Measurements from ENCODE around the gene DGKB.

The DGKB gene

DNA sequence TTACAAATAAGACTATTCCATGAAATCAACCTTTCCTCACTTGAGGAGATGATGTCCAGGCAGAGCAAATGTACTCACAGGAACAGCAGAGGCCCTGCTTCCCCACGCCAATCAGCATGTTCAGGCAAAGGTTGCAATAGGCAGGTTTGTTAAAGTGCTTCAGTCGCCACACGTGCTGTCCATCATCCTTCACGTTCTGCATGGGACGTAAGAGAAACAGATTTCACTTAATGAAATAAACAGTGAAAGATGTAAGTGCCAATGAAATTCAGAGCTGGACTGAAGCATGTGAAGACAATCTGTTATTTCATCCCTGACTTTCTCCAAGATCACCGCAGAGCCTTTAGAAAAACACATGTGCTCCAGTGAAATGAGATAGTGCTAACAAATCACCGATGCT, 217.4 kb downstream of the DGKB start:
- Histone ChIP-seq H3K27ac (ENCODE audit: low read length) (no peak overlapping the region), H3K4me1 (ENCODE audit: insufficient read depth, low read length) (peaks cover 3% of the 10 kb centered on the region; the same call in 1 of the 2 replicates), H3K4me3 (ENCODE audit: low read length) (no peak overlapping the region), H3K9me3 (ENCODE audit: insufficient read depth, low read depth, low read length) (no peaks in the 10 kb centered on the region; the same call in none of the 2 replicates), H3K36me3 (ENCODE audit: insufficient read depth, low read depth, low read length) (no peaks in the 10 kb centered on the region), H3K9ac (ENCODE audit: low read depth, low read length) (no peak overlapping the region), H3K27me3 (ENCODE audit: insufficient read depth, low read length) (no peaks in the 10 kb centered on the region)

DNA sequence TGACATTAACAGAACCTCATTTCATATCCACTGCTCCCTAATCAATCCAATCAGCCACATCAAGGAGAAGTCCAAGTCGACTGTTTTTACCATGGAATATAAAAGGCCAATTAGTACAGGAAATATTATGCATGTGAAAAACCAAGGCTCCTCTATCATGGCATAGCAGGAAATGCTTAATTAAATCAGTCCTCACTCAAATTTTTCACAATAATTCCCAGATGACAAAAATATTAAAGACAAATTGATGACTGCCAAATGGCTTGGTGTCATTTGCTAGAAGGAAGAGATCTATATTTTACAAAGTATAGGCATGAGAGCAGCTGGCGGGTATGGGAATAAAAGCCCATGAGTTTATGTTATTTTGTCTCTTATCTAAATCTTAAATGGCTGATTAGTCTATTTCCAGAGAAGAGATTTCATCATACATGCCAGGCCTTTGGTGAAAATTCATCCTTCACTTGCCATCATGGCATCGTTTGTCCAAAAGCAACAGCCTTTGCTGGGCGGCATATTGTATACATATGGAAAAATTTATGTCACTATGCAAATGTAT, 219.6 kb downstream of the DGKB start:
- Histone ChIP-seq H3K36me3 (ENCODE audit: insufficient read depth, low read depth, low read length) (no peaks in the 10 kb centered on the region), H3K27ac (ENCODE audit: low read length) (no peak overlapping the region), H3K27me3 (ENCODE audit: insufficient read depth, low read length) (no peaks in the 10 kb centered on the region), H3K4me1 (ENCODE audit: insufficient read depth, low read length) (peaks cover 3% of the 10 kb centered on the region; the same call in 1 of the 2 replicates), H3K4me3 (ENCODE audit: low read length) (no peak overlapping the region), H3K9ac (ENCODE audit: low read depth, low read length) (no peak overlapping the region), H3K9me3 (ENCODE audit: insufficient read depth, low read depth, low read length) (no peaks in the 10 kb centered on the region; the same call in 1 of the 2 replicates)

DNA sequence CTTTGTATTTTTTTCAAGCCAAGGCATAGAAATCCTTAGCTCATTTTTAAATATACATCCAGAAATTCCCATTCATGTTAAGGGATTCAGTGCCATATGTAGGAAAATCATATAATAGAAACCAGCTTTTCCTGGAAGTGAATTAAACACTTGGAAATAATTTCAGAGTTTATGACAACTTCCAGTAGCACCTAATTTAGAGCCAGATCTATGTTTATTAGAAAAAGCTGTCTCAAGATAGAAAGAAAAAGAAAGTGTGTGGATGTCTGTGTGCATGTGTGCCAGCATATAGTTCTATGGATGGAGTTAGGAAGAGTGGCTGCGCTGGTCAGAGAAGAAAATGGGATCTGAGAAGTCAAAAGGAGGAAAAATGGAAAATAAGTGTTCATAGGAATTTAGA, 225.7 kb downstream of the DGKB start:
- H3K9ac ChIP-seq (ENCODE audit: low read depth, low read length): no peak overlapping the region
- no peaks in the 10 kb centered on the region for H3K36me3 ChIP-seq (ENCODE audit: insufficient read depth, low read depth, low read length)
- H3K4me1 ChIP-seq (ENCODE audit: insufficient read depth, low read length): no peaks in the 10 kb centered on the region
- no peak overlapping the region for H3K27ac ChIP-seq (ENCODE audit: low read length)
- no peaks in the 10 kb centered on the region for H3K9me3 ChIP-seq (ENCODE audit: insufficient read depth, low read depth, low read length)
- H3K4me3 ChIP-seq (ENCODE audit: low read length): no peak overlapping the region
- H3K27me3 ChIP-seq (ENCODE audit: insufficient read depth, low read length): no peaks in the 10 kb centered on the region

DNA sequence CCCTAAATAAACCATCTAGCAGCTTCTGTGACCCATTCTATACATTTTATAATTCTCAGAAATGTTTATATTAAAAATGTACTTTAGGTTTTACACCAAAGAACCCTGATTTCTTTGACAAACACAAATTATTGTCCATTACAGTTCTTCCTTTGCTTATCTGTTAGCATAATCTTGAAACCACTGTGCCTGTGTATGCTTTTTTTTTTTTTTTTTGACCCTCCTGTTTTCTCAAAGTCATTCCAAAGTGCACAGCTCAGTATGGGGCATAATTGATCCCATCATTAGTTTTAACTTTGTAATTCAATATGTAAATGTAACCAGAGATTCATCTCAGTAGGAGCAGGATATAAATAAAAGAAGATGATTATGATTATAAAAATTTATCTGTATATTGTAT, 229.3 kb downstream of the DGKB start:
- Histone ChIP-seq H3K4me1 (ENCODE audit: insufficient read depth, low read length) (no peaks in the 10 kb centered on the region), H3K27ac (ENCODE audit: low read length) (no peak overlapping the region)

DNA sequence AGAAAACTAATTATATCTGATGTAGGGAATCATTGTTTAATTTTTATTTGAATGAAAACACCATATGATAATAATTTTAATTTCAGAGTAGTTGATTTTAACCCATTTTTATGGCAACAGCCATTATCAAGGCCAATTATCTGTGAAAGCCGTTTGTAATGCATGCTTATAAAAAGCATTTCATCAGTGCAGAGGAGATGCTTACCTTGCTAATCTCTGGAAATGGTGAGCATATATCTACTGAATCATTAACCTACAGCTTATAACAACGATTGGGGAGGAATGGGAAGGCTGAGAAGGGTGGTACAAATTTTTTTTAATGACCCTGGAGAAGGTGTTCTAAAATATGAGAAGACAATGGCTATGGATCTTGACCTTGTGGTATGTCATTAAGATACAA, 235.6 kb downstream of the DGKB start:
- no peak overlapping the region for H3K9ac ChIP-seq (ENCODE audit: low read depth, low read length)

More for the DNA sequence above, 229.3 kb downstream of the DGKB start:
- no peak overlapping the region for H3K9ac ChIP-seq (ENCODE audit: low read depth, low read length)
- H3K4me3 ChIP-seq (ENCODE audit: low read length): no peak overlapping the region
- no peaks in the 10 kb centered on the region for H3K36me3 ChIP-seq (ENCODE audit: insufficient read depth, low read depth, low read length)
- no peaks in the 10 kb centered on the region for H3K9me3 ChIP-seq (ENCODE audit: insufficient read depth, low read depth, low read length)
- H3K27me3 ChIP-seq (ENCODE audit: insufficient read depth, low read length): no peaks in the 10 kb centered on the region

DNA sequence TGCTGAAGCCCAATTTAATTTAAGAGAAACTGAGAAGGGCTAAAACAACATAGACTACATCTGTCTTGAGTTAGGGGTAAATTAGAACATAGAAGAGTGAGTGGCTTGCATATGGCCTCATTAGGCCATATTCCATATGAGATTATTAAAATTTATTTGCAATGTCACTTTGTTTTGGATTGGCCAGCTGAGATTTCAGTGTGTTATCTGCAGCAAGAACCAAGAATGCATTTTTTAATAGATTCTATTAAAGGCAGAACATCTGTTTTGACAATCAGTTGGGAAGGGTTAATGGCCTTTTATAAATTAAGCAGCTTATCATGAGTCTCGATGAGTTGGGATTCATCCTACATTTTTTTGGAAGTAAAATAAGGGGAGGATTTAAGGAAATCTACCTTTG, 236.2 kb downstream of the DGKB start:
- no peaks in the 10 kb centered on the region for H3K36me3 ChIP-seq (ENCODE audit: insufficient read depth, low read depth, low read length)
- H3K27ac ChIP-seq (ENCODE audit: low read length): no peak overlapping the region
- no peaks in the 10 kb centered on the region for H3K4me1 ChIP-seq (ENCODE audit: insufficient read depth, low read length)
- H3K4me3 ChIP-seq (ENCODE audit: low read length): no peak overlapping the region
- H3K27me3 ChIP-seq (ENCODE audit: insufficient read depth, low read length): no peaks in the 10 kb centered on the region
- H3K9me3 ChIP-seq (ENCODE audit: insufficient read depth, low read depth, low read length): no peaks in the 10 kb centered on the region
- no peak overlapping the region for H3K9ac ChIP-seq (ENCODE audit: low read depth, low read length)

More for the DNA sequence above, 235.6 kb downstream of the DGKB start:
- H3K27ac ChIP-seq (ENCODE audit: low read length): no peak overlapping the region
- no peaks in the 10 kb centered on the region for H3K27me3 ChIP-seq (ENCODE audit: insufficient read depth, low read length)
- no peaks in the 10 kb centered on the region for H3K9me3 ChIP-seq (ENCODE audit: insufficient read depth, low read depth, low read length)
- H3K4me3 ChIP-seq (ENCODE audit: low read length): no peak overlapping the region
- H3K36me3 ChIP-seq (ENCODE audit: insufficient read depth, low read depth, low read length): no peaks in the 10 kb centered on the region
- no peaks in the 10 kb centered on the region for H3K4me1 ChIP-seq (ENCODE audit: insufficient read depth, low read length)

DNA sequence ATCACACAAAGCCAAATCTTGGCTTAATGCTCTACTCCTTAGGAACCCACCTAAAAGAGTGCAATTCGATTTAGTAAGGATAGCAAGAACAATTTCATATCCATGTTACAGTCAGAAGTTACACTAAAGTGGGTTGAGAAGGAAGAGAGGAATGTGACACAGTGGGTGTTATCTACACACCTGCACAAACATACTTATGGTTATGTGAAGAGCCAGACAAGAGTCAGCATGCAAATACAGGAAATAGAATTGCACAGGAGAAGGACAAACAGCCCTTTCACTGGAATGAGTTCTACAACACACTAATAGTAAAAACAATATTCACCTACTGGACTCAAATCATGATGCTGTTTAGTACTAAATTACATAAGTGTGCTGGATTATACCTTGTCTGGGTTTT, 262.8 kb downstream of the DGKB start:
- H3K9ac ChIP-seq (ENCODE audit: low read depth, low read length): no peak overlapping the region
- H3K27me3 ChIP-seq (ENCODE audit: insufficient read depth, low read length): no peaks in the 10 kb centered on the region

DNA sequence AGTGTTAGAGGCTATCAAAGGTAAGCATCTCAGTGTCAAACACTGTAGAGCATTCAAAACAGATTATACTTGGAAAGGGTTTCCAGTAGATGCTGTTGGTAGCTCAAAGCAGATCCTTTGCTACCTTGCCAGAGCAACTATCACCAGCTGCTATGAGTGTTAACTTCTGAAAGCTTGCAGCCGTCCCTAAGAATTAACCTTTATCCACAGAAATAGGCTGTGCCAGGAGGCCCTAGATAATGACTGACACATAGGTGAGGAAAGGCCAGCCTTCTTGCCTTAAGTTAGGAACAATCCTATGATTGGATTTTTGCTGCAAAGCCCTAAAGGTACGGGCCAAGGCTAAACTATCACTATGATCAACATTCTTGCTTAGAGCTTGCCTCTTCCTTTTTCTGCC, 263.2 kb downstream of the DGKB start:
- Histone ChIP-seq H3K9ac (ENCODE audit: low read depth, low read length) (no peak overlapping the region), H3K27ac (ENCODE audit: low read length) (no peak overlapping the region), H3K4me1 (ENCODE audit: insufficient read depth, low read length) (no peaks in the 10 kb centered on the region), H3K27me3 (ENCODE audit: insufficient read depth, low read length) (no peaks in the 10 kb centered on the region), H3K36me3 (ENCODE audit: insufficient read depth, low read depth, low read length) (no peaks in the 10 kb centered on the region), H3K9me3 (ENCODE audit: insufficient read depth, low read depth, low read length) (no peaks in the 10 kb centered on the region), H3K4me3 (ENCODE audit: low read length) (no peak overlapping the region)

More for the DNA sequence above, 262.8 kb downstream of the DGKB start:
- no peak overlapping the region for H3K27ac ChIP-seq (ENCODE audit: low read length)
- no peaks in the 10 kb centered on the region for H3K4me1 ChIP-seq (ENCODE audit: insufficient read depth, low read length)
- H3K36me3 ChIP-seq (ENCODE audit: insufficient read depth, low read depth, low read length): no peaks in the 10 kb centered on the region
- H3K9me3 ChIP-seq (ENCODE audit: insufficient read depth, low read depth, low read length): no peaks in the 10 kb centered on the region
- no peak overlapping the region for H3K4me3 ChIP-seq (ENCODE audit: low read length)

DNA sequence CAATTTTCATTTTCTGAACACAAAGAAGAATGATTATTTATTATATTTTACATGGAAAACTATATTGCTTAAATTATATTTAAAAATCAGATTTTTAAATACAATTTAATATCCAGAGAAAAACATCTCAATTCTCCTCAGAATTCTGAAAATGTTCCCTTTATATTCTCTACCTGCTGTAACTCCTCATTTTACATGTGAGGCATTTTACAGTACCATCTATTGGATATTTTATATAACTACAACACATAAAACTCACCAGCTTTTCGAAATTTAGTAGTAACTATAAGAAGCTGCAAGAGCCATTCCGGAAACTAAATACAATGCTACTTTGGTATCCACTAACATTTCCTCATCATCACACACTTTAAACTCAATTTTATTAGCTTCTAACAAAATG, 264.6 kb downstream of the DGKB start:
- Histone ChIP-seq H3K9me3 (ENCODE audit: insufficient read depth, low read depth, low read length) (no peaks in the 10 kb centered on the region), H3K9ac (ENCODE audit: low read depth, low read length) (no peak overlapping the region)

DNA sequence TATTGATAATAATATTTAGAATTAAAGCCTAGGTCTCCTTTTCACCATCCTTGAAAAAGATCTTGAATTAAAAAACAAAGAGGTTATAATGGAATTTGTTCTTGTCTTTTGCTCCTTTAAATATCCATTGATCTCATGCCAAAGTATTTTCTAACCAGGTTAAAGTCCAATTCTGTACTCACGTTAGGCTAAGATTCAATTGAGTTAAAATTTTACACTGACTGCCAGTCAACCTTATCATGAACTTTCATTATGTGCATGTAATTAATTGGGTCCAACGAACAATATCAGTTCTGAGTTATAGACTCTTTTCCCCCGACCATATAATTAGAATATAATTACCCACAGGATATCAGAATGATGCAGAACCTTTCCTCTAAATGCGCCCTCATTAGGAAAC, 266.6 kb downstream of the DGKB start:
- no peak overlapping the region for H3K27ac ChIP-seq (ENCODE audit: low read length)
- H3K27me3 ChIP-seq (ENCODE audit: insufficient read depth, low read length): no peaks in the 10 kb centered on the region
- no peaks in the 10 kb centered on the region for H3K4me1 ChIP-seq (ENCODE audit: insufficient read depth, low read length)
- no peaks in the 10 kb centered on the region for H3K9me3 ChIP-seq (ENCODE audit: insufficient read depth, low read depth, low read length)
- no peak overlapping the region for H3K4me3 ChIP-seq (ENCODE audit: low read length)
- no peaks in the 10 kb centered on the region for H3K36me3 ChIP-seq (ENCODE audit: insufficient read depth, low read depth, low read length)
- H3K9ac ChIP-seq (ENCODE audit: low read depth, low read length): no peak overlapping the region

More for the DNA sequence above, 264.6 kb downstream of the DGKB start:
- Histone ChIP-seq H3K27me3 (ENCODE audit: insufficient read depth, low read length) (no peaks in the 10 kb centered on the region), H3K36me3 (ENCODE audit: insufficient read depth, low read depth, low read length) (no peaks in the 10 kb centered on the region), H3K4me3 (ENCODE audit: low read length) (no peak overlapping the region), H3K27ac (ENCODE audit: low read length) (no peak overlapping the region), H3K4me1 (ENCODE audit: insufficient read depth, low read length) (no peaks in the 10 kb centered on the region)

DNA sequence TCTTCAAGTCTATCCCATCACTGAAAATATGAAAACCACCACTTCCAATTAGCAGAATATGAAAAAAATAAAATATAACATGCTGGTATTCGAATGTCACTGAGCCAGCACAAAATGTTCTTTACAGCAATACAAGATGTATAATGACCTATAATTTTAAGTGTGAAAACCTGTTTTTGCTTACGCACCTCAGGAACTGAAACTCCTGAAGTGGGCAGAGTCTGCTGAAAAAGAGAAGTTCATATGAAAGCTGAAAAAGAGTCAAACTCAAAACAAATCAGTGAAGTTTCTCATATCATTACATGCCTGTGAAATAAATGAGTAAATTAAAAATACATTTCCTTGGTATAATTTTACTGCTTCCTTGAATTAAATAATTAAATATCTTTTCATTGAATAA, 272.5 kb downstream of the DGKB start:
- no peak overlapping the region for H3K4me3 ChIP-seq (ENCODE audit: low read length)
- no peaks in the 10 kb centered on the region for H3K9me3 ChIP-seq (ENCODE audit: insufficient read depth, low read depth, low read length)
- no peaks in the 10 kb centered on the region for H3K36me3 ChIP-seq (ENCODE audit: insufficient read depth, low read depth, low read length)
- H3K4me1 ChIP-seq (ENCODE audit: insufficient read depth, low read length): no peaks in the 10 kb centered on the region
- H3K9ac ChIP-seq (ENCODE audit: low read depth, low read length): no peak overlapping the region
- no peaks in the 10 kb centered on the region for H3K27me3 ChIP-seq (ENCODE audit: insufficient read depth, low read length)
- no peak overlapping the region for H3K27ac ChIP-seq (ENCODE audit: low read length)

DNA sequence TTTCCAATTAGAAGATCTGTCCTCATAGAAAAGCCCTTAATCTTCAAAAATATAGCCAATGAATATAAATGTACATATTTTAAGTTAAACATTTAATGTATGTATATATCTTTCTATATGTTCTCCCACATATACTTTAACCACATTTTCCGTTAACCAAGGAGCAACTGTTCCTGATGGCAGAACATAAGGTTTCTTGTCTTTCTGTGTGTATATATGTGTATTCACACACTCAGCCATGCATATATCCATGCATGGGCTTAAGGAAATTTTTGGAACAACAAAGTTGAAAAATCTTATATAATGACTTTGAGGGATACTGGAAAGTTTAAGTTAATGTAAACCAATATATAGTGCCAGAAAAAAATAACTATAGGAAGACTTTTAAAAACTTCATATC, 274.0 kb downstream of the DGKB start:
- Histone ChIP-seq H3K4me1 (ENCODE audit: insufficient read depth, low read length) (no peaks in the 10 kb centered on the region), H3K27ac (ENCODE audit: low read length) (no peak overlapping the region), H3K4me3 (ENCODE audit: low read length) (no peak overlapping the region), H3K36me3 (ENCODE audit: insufficient read depth, low read depth, low read length) (no peaks in the 10 kb centered on the region), H3K27me3 (ENCODE audit: insufficient read depth, low read length) (no peaks in the 10 kb centered on the region), H3K9ac (ENCODE audit: low read depth, low read length) (no peak overlapping the region), H3K9me3 (ENCODE audit: insufficient read depth, low read depth, low read length) (no peaks in the 10 kb centered on the region)

Data from iPS-20b (cell line).